Astrocyte (in vitro differentiated cells and primary cell): ENCODE measurements around the gene PLCH1.

Source experiments
- EZH2 ChIP-seq: IDR thresholded peaks from 2 replicates; pipeline ENCODE4 v1.6.1; 2012; ENCODE audit warnings: mild to moderate bottlenecking, low read length, inconsistent platforms; ENCODE audit not compliant: insufficient read depth
- TF ChIP-seq, protein P1 (sequence below): IDR thresholded peaks from 2 replicates; pipeline ENCODE4 v1.5.1; 2011; ENCODE audit warnings: low read depth, mild to moderate bottlenecking, inconsistent platforms, low read length, moderate library complexity; ENCODE audit not compliant: insufficient read depth

DNA sequence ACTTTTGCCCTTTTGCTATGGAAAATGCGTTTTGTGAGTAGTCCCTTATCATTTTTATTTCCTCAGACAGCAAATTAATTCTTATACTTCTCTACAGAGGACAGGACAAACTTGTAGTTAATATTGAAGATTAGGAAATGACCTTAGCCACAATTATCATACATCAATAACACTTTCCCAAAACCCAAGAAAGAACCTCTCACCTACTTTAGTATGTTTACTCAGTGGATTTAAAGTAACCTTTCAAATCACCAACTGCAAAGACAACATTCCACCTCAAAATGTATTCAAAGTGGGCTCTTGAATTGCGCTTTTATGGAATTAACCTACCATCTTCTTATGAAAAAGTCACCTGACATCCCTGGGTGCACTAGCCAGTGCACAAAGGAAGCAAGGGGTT, 107.3 kb downstream of the PLCH1 start:
- TF ChIP-seq, protein P1, sequence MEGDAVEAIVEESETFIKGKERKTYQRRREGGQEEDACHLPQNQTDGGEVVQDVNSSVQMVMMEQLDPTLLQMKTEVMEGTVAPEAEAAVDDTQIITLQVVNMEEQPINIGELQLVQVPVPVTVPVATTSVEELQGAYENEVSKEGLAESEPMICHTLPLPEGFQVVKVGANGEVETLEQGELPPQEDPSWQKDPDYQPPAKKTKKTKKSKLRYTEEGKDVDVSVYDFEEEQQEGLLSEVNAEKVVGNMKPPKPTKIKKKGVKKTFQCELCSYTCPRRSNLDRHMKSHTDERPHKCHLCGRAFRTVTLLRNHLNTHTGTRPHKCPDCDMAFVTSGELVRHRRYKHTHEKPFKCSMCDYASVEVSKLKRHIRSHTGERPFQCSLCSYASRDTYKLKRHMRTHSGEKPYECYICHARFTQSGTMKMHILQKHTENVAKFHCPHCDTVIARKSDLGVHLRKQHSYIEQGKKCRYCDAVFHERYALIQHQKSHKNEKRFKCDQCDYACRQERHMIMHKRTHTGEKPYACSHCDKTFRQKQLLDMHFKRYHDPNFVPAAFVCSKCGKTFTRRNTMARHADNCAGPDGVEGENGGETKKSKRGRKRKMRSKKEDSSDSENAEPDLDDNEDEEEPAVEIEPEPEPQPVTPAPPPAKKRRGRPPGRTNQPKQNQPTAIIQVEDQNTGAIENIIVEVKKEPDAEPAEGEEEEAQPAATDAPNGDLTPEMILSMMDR = no peak
- TF ChIP-seq EZH2 = no peak
